Esophagus squamous epithelium (tissue), 5 donors: ENCODE results near the gene DUS3L. TPM values are rescaled to one million over a fixed set of nuclear protein-coding genes. Genes with fewer than 3 reads are reported as not detected.

Source experiments
- DNase-seq: peaks from one replicate; lab custom pipeline; 2025; lab: John Stamatoyannopoulos, UW
- H3K27ac ChIP-seq, 4 donors: fragments of 200-600 bp; sonication (generic); one replicate each; pipeline ENCODE4 v1.5.1; 2016 to 2019; ENCODE audit warnings: mild to moderate bottlenecking in 1 of 4
- H3K27me3 ChIP-seq, 4 donors: fragments of 200-600 bp; sonication (generic); 1 replicate in 3 of 4; 2 replicates in 1 of 4; pipeline versions ENCODE4 v1.5.1 to v1.6.0; 2017 to 2021; ENCODE audit warnings: antibody characterized with exemption in 1 of 4
- H3K36me3 ChIP-seq, 3 donors: fragments of 200-600 bp; sonication (generic); one replicate each; pipeline ENCODE4 v1.5.1; 2016 to 2019
- H3K4me1 ChIP-seq, 3 donors: fragments of 200-600 bp; sonication (generic); one replicate each; pipeline ENCODE4 v1.5.1; 2017 to 2019
- H3K4me3 ChIP-seq, 4 donors: fragments of 200-600 bp; sonication (generic); 1 replicate in 3 of 4; 2 replicates in 1 of 4; pipeline ENCODE4 v1.5.1; 2016 to 2019; ENCODE audit warnings: mild to moderate bottlenecking in 2 of 4, moderate library complexity in 1 of 4
- H3K9me3 ChIP-seq, 3 donors: fragments of 200-600 bp; sonication (generic); one replicate each; pipeline ENCODE4 v1.5.1; 2016 to 2019
- POLR2A ChIP-seq, 4 donors: fragments of 450-650 bp; IDR thresholded peaks; one replicate each; pipeline ENCODE4 v1.6.1; 2017; ENCODE audit warnings: antibody characterized with exemption in 4 of 4, mild to moderate bottlenecking in 4 of 4, moderate library complexity in 3 of 4
- WGBS, 2 donors: methylation state at CpG; one replicate each; pipeline ENCODE4 v1.1.5; 2018; 5-methylcytosine and 5-hydroxymethylcytosine counted together
- intact Hi-C: fragments of 100-400 bp; cut with DNase I; formaldehyde crosslinking; loops from one replicate; pipeline ENCODE4 v1.15.0; 2022
- total RNA-seq, 4 donors: library from RNA; depleted of rRNA; stranded (reverse); fragments of >200 nt; gene quantifications; one replicate each; pipeline ENCODE4 v1.1.0, GENCODE V29; 2016
- TF ChIP-seq, protein P1 (sequence below), 6 experiments: fragments of 450-650 bp in 4 of 6; fragments of 200-600 bp in 2 of 6; sonication (generic) in 2 of 6; IDR thresholded peaks; one replicate each; pipeline ENCODE4 v1.5.1; 2016 to 2019; ENCODE audit warnings: antibody characterized with exemption in 6 of 6, mild to moderate bottlenecking in 4 of 6, moderate library complexity in 4 of 6
- donor health status: DM: yes; HTN: yes; CAD: no.

The DUS3L gene
- total RNA-seq, 4 donors from 2014 or later, result 19.2 to 45.8 (median 39.4) TPM

DNA sequence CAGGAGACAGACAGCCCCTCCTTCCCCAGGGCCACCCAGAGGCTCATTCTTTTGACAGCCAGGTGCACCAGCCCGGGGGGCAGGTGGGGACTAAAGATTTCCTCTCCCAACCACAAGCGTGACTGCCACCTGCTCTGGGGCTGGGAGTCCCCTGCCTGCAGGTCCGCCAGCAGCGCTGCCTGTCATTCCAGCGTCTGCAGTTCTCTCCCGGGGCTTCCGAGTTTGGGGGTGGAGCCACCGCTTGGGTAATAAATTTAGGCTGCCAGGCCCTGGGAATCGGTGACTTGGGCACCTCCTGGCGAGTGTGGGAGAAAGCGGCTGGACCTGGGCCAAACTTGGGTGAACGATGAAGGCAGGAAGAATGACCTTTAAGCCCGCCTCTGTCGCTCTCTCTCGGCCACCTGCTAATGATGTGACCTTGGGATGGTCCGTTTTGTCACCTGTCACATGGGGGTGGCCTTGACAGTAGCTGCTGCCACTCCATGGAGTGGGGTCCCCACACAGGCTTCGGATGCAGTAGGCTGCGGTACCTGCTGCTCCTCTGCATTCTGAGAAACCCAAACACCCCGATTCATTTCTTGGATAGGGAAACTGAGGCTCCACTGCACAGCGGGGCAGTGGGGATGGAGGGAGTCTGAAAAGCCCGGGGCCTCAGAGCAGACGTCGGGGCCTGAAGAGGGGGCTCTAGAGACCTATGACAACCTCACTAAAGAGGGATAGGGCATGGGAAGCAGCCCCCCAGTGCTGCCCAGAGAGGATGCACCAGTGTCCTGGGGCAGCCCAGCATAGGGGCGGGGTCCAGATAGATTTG is 35.8 kb upstream of the DUS3L start:
- peak overlapping the region in 1 of 4 donors; percentile 77 for H3K4me3 ChIP-seq

DNA sequence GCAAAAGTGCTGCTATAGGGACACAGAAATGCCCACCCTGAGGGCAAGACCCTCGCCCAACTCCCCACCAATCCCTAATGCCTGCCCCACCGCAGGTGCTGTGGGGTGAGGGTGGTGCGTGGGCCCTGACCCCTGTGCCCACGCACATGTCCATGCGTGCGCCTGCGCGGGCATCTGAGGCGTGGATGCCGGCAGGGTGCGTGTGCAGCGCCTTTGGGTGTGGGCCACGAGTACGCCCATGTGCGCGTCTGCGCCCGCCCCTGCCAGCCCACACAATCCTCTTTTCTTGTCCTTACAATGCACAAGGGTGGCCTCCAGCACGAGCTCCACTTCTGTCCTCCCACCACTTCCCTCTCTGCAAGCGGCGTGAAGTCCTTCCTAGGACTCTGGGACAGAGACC is 34.2 kb upstream of the DUS3L start:
- Histone ChIP-seq H3K4me3 (no peak overlapping the region), H3K27ac (no peak overlapping the region), H3K27me3 (peaks cover 0 to 32% (median 0%) of the 10 kb centered on the region in 4 donors), H3K9me3 (no peaks in the 10 kb centered on the region), H3K36me3 (peaks cover 0 to 15% (median 0%) of the 10 kb centered on the region in 3 donors), H3K4me1 (peaks cover 14 to 55% (median 17%) of the 10 kb centered on the region in 3 donors)
- no peak for TF ChIP-seq POLR2A (IDR thresholded peaks at IDR 0.05)
- TF ChIP-seq, protein P1, sequence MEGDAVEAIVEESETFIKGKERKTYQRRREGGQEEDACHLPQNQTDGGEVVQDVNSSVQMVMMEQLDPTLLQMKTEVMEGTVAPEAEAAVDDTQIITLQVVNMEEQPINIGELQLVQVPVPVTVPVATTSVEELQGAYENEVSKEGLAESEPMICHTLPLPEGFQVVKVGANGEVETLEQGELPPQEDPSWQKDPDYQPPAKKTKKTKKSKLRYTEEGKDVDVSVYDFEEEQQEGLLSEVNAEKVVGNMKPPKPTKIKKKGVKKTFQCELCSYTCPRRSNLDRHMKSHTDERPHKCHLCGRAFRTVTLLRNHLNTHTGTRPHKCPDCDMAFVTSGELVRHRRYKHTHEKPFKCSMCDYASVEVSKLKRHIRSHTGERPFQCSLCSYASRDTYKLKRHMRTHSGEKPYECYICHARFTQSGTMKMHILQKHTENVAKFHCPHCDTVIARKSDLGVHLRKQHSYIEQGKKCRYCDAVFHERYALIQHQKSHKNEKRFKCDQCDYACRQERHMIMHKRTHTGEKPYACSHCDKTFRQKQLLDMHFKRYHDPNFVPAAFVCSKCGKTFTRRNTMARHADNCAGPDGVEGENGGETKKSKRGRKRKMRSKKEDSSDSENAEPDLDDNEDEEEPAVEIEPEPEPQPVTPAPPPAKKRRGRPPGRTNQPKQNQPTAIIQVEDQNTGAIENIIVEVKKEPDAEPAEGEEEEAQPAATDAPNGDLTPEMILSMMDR (IDR thresholded peaks at IDR 0.05), result no peak
- 55 to 60% methylated on average over 5 to 20 of the region's 21 CpGs for WGBS, 2 donors
- intact Hi-C loops, result no loop called here
- no peak for DNase-seq

More for the DNA sequence above, 35.8 kb upstream of the DUS3L start:
- TF ChIP-seq, protein P1 (IDR thresholded peaks at IDR 0.05), result peak in 1 of 6 experiments; percentile 13
- TF ChIP-seq POLR2A (IDR thresholded peaks at IDR 0.05), result no peak
- Histone ChIP-seq H3K4me1 (peaks cover 14 to 53% (median 17%) of the 10 kb centered on the region in 3 donors), H3K9me3 (no peaks in the 10 kb centered on the region), H3K36me3 (peaks cover 0 to 22% (median 0%) of the 10 kb centered on the region in 3 donors), H3K27ac (peak overlapping the region; percentile 63 to 94 (median 79)), H3K27me3 (peaks cover 0 to 37% (median 0%) of the 10 kb centered on the region in 4 donors)
- WGBS, 2 donors, result 20 to 51% methylated on average over 7 to 15 of the region's 24 CpGs
- DNase-seq, result no peak
- intact Hi-C loops, result no loop called here

DNA sequence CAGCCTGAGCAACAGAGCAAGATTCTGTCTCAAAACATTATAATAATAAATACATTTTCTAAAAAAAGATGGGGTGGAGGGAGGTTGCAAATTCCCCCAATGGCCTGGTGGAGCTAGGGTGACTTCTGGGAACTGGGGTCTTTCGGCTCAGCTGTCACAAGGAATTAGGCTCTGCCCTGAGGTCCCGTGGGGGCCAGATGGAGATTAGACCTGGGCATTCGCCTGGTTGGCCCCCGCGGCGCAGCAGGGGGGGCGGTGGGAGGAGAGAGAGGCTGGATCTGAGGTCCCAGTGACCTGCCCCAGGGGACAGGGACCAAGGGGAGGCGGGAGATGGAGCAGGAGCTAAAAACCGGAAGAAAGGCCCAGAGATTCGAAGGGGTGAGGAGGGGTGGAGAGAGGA is 33.8 kb upstream of the DUS3L start:
- DNase-seq, result no peak
- H3K4me1 ChIP-seq, result peaks cover 14 to 51% (median 17%) of the 10 kb centered on the region in 3 donors
- H3K27ac ChIP-seq, result no peak overlapping the region
- H3K9me3 ChIP-seq, result no peaks in the 10 kb centered on the region
- TF ChIP-seq, protein P1 (IDR thresholded peaks at IDR 0.05), result no peak
- TF ChIP-seq POLR2A (IDR thresholded peaks at IDR 0.05), result no peak
- 76 to 80% methylated on average over 7 to 10 of the region's 10 CpGs for WGBS, 2 donors
- peaks cover 0 to 29% (median 0%) of the 10 kb centered on the region in 4 donors for H3K27me3 ChIP-seq
- intact Hi-C loops, result no loop called here
- no peak overlapping the region for H3K4me3 ChIP-seq
- H3K36me3 ChIP-seq, result peaks cover 0 to 11% (median 0%) of the 10 kb centered on the region in 3 donors

DNA sequence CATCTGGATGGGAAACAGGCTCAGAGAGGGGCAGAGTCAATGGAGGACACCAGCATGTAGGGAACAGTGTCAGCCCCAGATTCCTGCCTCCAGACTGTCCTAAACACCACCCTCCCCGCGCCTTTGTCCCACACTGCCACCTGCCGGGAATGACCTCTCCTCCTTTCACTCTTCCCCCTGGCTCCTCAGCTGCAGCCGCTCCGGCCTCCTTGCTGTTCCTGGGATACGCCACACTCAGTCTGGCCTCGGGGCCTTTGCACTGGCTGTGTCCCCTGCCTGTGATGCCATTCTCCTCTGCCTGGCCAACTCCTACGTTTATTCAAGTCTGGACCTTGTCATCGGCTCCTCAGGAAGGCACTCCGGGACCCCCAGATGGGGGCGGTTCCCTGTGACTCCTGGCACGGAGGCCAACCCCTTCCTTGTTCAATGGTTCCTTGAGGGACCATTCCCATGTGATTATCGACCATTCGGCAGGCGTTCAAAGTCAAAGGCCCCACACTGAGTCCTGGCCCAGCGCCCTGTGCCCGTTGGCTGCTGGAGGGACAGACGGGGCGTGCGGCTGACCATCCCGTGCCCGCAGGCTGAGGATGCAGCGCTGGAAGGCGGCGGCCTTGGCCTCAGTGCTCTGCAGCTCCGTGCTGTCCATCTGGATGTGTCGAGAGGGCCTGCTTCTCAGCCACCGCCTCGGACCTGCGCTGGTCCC is 32.8 kb upstream of the DUS3L start:
- Histone ChIP-seq H3K36me3 (peaks cover 0 to 7% (median 0%) of the 10 kb centered on the region in 3 donors), H3K4me3 (no peak overlapping the region), H3K27me3 (peaks cover 0 to 21% (median 0%) of the 10 kb centered on the region in 4 donors), H3K9me3 (no peaks in the 10 kb centered on the region), H3K4me1 (peaks cover 9 to 41% (median 13%) of the 10 kb centered on the region in 3 donors), H3K27ac (no peak overlapping the region)
- TF ChIP-seq, protein P1 (IDR thresholded peaks at IDR 0.05), result peak in 4 of 6 experiments; percentile 15 to 46 (median 24)
- no peak for TF ChIP-seq POLR2A (IDR thresholded peaks at IDR 0.05)
- no peak for DNase-seq
- intact Hi-C loops, result no loop called here
- 60 to 61% methylated on average over 2 to 12 of the region's 30 CpGs for WGBS, 2 donors
